ENCODE results near the gene SUMO2. TPM values are rescaled to one million over a fixed set of nuclear protein-coding genes. Genes with fewer than 3 reads are reported as not detected.
A peak's percentile ranks its signal among the peaks of the same experiment; 100 is the strongest.
"Not testable (repeated sequence)": the region's sequence is repeated elsewhere in the genome, so short reads cannot be mapped to it uniquely, and the experiment has no call there.

The SUMO2 gene
- polyA plus RNA-seq, 3 donors: 609 to 769 (median 709) TPM

DNA sequence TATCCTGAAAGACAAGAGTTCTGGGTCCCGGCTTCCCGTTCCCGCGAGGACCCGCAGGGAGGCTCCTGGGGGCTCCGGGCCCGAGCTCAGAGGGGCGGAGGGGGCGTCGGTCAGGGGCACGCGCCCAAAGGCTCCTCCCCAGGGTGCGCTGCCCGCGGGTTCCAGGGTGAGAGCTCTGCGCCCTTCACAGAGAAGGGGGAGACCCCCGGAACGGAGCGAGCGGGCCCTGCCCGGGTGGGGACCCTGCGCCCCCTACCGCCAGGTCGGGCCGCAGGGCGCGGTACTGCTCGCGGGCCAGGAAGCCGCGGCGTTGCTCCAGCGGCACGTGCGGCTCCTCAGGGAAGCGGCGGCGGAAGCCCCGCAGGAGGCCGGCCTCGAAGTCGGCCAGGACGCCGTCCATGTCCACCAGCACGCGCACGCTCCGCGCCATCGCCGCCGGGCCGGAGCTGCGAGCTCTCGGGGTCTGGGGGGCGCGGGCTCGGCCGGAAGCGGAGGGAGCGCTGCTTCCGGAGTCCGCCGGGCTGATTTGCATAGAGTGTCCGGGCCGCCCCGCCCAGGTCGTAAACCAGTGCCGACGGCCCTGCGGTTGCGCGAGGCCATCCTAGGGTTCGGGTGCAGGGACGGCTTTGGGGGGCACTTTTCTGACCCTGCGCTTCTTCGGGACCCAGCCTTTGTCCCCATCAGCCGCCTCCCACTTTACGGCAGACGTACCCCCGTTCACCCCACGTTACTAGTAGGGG is 51.3 kb downstream of the SUMO2 start, which contains the start of gene NT5C:
Gene NT5C, minus strand, starts transcription at position 465 of the 740 bp plus-strand sequence. Its CDS starts 35 bp downstream, at position 430.
- DNase-seq (ENCODE audit: extremely low read depth in 1 of 11, low read depth in 9 of 11, low spot score in 4 of 11): peak in 8 of 11 donors; percentile 67 to 87 (median 84)

DNA sequence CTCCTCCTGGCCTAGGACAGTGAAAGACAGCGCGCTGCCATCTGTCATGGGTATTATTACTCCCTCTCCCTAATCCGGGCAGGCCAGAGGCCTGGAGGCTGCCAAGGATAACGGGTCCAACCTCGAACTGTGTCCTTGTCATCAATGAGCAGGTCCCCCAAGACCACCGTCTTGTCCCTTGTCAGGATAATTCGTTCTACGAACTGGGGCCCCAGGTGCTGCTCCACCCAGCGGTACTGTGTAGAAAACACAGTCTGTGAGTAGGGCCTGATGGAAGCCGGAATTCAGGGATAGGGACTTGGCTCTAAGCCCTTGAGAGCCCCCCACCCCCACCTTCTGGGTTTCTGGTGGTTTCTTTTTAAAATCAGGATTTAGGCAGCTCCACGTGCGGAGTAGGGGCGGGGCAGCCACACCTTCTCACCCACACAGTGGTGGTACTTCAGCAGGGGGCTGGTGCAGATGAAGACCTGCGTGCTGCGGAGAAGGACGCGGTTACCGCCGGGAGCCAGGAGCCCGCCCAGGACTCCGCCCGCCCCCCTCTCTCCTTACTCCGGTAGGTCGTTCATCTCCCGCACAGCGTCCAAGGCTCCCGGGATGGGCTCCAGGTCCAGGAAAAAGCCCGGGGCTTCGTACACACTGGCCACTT is 52.0 kb downstream of the SUMO2 start:
- DNase-seq (ENCODE audit: extremely low read depth in 1 of 11, low read depth in 9 of 11, low spot score in 4 of 11): peak in 2 of 11 donors; percentile 58 to 68

DNA sequence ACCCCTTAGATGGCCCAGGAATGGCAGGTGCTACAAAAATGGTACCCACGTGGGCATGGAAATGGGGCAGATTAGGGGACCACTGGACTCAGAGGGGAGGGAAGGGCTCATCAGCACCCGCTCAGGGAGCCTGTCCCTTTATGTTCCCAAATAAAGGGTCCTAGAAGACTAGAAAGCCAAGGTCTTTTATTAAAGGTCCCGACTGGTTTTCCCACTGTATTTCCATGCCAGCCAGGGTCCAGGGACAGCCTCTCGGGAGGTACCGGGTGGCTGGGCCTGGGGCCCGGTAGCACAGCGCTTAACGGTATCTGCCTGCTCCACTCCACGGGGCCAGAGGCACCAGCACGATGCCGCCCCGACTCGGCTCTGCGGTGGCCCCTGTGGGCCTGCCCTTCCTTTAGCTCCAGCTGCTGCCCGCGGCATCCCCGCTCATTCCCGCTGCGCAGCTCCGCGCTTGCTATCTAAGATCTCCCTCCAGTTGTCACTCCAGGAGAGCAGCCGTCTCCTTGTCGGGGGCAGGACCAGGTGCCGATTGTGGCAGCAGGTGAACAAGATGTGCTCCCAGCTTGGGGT is 52.6 kb downstream of the SUMO2 start:
- DNase-seq (ENCODE audit: extremely low read depth in 1 of 11, low read depth in 9 of 11, low spot score in 4 of 11): no peak

DNA sequence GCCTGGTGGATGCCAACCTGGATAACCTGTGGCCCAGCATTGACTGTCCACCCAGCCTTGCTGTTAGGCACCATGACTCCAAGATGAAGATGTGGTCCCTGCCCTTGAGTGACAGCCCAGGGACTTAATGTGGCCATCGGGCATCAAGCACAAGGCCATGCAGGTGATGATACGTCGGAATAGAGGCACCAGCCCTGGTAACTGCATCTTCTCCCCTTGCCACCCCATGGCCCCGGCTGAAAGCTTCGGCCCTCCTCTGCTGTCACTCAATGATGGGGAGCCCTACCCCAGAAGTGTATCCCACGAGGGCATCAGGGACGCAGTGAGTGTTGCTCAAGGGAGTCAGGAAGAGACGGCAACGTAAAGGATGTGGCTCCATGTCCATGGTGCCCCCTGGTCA is 53.2 kb downstream of the SUMO2 start:
- DNase-seq (ENCODE audit: extremely low read depth in 1 of 11, low read depth in 9 of 11, low spot score in 4 of 11): no peak

DNA sequence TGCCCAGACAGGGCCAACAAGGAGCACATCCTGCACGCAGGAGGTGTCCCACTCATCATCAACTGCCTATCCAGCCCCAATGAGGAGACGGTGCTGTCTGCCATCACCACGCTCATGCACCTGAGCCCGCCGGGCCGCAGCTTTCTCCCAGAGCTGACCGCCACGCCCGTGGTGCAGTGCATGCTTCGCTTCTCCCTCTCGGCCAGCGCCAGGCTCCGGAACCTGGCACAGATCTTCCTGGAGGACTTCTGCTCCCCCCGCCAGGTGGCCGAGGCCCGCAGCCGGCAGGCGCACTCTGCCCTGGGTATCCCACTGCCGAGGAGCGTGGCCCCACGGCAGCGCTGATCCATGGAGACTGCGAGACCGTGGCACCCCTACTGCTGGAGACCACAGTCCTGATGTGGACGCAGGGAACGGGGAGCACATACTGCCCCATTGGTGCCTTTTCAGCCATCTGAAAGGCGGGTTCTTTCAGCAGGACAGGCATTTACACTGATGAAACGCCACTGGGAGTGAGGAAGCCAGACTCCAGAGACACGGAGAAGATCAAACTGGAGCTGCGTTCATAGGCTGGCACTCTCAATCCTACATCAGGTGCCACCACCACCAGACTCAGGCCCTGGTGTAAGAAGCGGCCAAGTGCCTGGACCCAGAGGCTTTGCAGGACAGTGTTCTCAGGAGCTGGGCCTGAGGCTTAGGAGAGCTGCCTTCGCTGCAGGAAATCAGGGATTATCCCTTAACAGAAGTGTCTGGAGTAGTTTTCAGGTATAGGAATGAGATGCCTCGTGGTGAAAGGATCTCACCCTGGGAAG is 53.9 kb downstream of the SUMO2 start:
- DNase-seq (ENCODE audit: extremely low read depth in 1 of 11, low read depth in 9 of 11, low spot score in 4 of 11): no peak

DNA sequence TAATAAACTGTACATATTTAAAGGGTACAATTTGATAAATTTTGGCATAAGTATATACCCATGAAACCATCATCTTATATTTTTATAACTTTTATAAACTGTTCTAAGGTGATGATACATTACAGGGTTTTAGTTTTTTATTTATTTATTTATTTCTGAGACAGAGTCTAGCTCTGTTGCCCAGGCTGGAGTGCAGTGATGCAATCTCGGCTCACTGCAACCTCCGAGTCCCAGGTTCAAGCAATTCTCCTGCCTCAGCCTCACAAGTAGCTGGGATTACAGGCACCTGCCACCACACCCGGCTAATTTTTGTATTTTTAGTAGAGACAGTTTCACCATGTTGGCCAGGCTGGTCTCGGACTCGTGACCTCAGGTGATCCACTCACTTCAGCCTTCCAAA is 54.8 kb downstream of the SUMO2 start:
- not testable (repeated sequence) for DNase-seq (ENCODE audit: extremely low read depth in 1 of 11, low read depth in 9 of 11, low spot score in 4 of 11)

DNA sequence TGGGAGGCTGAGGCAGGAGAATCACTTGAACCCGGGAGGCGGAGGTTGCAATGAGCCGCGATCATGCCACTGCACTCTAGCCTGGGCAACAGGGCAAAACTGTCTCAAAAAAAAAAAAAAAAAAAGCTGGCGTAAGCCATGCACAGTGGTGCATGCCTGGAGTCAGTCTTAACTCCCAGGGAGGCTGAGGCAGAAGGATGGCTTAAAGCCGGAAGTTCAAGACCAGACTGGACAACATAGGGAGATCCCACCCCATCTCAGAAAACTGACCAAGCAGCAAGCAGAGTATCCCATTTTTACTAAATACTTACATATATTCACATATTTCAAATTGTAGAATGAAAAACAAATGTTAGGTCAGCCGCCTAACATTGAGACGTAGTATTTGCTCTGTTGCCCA is 55.8 kb downstream of the SUMO2 start:
- no peak for DNase-seq (ENCODE audit: extremely low read depth in 1 of 11, low read depth in 9 of 11, low spot score in 4 of 11)

DNA sequence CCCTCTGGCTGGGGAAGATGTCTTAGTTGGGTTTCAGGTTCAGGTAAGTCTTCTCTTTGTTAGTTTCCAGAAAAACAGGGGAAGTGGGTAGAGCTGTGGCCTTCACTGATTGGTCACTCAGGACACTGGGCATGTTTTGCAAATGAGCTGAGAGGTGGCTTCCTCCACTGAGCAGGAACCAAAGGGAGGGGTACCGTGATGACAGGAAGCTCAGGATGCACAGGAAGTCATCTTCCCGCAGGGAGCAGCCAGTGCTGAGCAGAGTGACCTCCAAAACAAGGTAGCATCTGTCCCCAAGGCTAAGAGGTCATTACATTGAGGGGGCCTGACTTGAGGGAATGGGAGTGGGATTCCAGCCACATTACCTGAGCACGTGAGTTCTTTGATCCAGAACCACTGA is 56.8 kb downstream of the SUMO2 start:
- no peak for DNase-seq (ENCODE audit: extremely low read depth in 1 of 11, low read depth in 9 of 11, low spot score in 4 of 11)

DNA sequence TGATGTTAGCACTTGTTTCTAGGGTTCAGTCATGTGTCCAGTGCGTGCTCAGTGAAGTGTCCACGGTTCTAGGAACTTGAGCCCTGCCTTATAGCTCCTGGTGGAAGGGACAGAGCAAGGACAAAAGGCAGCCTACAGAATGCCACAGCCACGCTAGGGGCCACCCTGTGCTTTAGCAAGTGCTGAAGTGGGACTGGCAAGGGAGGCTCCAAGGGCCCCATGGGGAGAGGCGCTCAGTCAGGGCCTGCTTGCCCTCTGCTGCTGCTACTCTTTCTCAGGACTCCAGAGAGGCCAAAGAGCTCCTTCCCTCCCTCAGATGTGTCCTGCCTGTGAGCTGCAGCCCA is 58.0 kb downstream of the SUMO2 start:
- DNase-seq (ENCODE audit: extremely low read depth in 1 of 11, low read depth in 9 of 11, low spot score in 4 of 11): no peak

DNA sequence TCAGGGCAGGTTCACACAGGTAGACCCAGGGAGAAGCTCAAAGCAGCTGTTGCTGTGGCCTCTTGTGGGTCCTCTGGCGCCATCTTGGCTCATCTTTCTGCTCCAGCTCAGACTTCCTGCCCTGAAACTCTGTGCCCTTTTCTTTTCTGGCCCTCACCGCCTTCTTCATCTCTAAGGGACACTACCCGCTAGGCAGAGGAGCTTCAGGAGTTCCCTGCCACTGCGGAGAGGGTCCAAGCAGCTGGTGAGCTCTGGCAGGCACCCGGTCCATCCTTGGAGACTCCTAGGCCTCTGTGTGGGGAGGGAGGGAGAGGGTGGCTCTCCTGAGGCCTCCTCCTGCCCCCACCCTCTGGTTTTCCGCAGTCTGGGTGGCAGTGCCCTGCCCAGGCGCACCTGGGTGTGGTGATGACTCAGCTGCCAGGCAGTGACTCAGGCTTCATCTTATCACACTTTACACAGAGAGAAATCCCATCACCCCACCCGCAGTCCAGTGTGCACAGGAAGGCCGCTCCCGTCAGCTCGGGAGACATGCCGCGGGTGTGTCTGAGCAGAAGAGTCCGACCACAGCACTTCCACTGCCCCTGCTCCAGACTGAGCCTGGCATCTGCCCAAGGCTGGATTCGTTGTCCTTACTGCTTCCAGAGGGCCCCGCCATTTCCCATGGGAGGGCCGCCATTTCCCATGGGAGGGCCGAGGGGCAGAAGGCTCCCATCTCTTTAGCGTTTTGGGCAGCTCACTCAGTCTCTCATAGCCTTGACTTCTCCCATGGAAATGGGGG is 58.5 kb downstream of the SUMO2 start:
- no peak for DNase-seq (ENCODE audit: extremely low read depth in 1 of 11, low read depth in 9 of 11, low spot score in 4 of 11)

DNA sequence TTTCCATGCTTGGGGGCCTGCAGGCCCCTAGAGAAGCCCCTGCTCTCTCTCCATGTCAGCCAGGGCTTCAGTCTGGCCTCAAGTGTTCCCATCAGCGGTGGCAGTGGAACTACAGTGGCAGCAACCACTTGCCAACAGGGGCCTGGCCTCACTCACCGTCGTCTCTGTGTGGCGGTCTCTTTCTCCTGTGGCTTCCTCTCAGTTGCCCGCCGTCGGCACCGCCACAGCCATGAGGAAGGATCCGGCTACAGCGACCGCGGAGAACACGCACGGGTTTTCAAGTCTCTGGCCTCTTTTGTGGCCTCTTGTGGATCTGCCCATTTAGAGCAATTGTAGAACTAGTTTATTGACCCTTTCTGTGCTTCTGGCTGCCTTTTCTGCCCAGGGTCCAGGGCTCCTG is 64.5 kb downstream of the SUMO2 start:
- DNase-seq (ENCODE audit: extremely low read depth in 1 of 11, low read depth in 9 of 11, low spot score in 4 of 11): no peak

DNA sequence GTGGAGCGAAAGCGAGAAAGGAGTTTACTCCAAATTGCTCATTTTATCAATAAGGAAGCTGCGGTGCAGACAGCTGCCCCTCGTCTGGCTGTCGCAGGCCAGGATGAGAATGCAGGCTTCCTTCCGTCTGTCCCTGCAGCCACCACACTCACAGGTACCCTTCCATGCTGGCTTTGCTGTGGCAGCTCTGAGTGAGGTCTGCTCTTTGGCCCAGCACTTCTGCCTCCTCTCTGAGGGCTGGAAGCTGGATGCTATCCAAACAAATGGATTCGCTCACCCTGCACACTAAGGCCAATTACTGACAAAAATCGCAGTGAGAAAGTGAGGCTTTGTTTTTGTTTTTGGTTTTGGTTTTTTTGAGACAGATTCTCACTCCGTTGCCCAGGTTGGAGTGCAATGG is 66.0 kb downstream of the SUMO2 start:
- DNase-seq (ENCODE audit: extremely low read depth in 1 of 11, low read depth in 9 of 11, low spot score in 4 of 11): no peak

Other genes with a start within 250 kb of the SUMO2 start
- not detected for gene OTOP3, start 247.1 kb downstream of the SUMO2 start, polyA plus RNA-seq (ENCODE audit: insufficient read length in 3 of 3)
- 10 to 100 TPM in 2 of 3 donors, 1 to 10 TPM in 1; 9.2 to 16.8 (median 13.8) TPM for gene HID1, start 210.2 kb downstream of the SUMO2 start, polyA plus RNA-seq (ENCODE audit: insufficient read length in 3 of 3)
- gene CDR2L, start 195.3 kb downstream of the SUMO2 start, polyA plus RNA-seq (ENCODE audit: insufficient read length in 3 of 3): 10 to 100 TPM in 1 of 3 donors, 1 to 10 TPM in 2; 8.0 to 11.4 (median 8.8) TPM
- 10 to 100 TPM; 26.1 to 28.4 (median 27.0) TPM for gene MRPL58, start 170.3 kb downstream of the SUMO2 start, polyA plus RNA-seq (ENCODE audit: insufficient read length in 3 of 3)
- gene ATP5PD, start 136.0 kb downstream of the SUMO2 start, polyA plus RNA-seq (ENCODE audit: insufficient read length in 3 of 3): 100 to 1,000 TPM; 297 to 353 (median 303) TPM
- gene KCTD2, start 135.7 kb downstream of the SUMO2 start, polyA plus RNA-seq (ENCODE audit: insufficient read length in 3 of 3): 10 to 100 TPM; 28.8 to 32.0 (median 30.2) TPM
- gene SLC16A5, start 95.0 kb downstream of the SUMO2 start, polyA plus RNA-seq (ENCODE audit: insufficient read length in 3 of 3): 10 to 100 TPM; 22.0 to 38.4 (median 26.1) TPM
- gene ARMC7, start 73.0 kb downstream of the SUMO2 start, polyA plus RNA-seq (ENCODE audit: insufficient read length in 3 of 3): 10 to 100 TPM; 15.2 to 17.7 (median 15.8) TPM
- 10 to 100 TPM; 46.9 to 70.1 (median 61.7) TPM for gene NT5C, start 51.2 kb downstream of the SUMO2 start, polyA plus RNA-seq (ENCODE audit: insufficient read length in 3 of 3)
- 100 to 1,000 TPM in 2 of 3 donors, 10 to 100 TPM in 1; 98.8 to 104 (median 104) TPM for gene JPT1, start 28.4 kb downstream of the SUMO2 start, polyA plus RNA-seq (ENCODE audit: insufficient read length in 3 of 3)
- 10 to 100 TPM; 69.4 to 74.8 (median 70.6) TPM for gene NUP85, start 22.7 kb upstream of the SUMO2 start, polyA plus RNA-seq (ENCODE audit: insufficient read length in 3 of 3)
- gene GGA3, start 78.6 kb upstream of the SUMO2 start, polyA plus RNA-seq (ENCODE audit: insufficient read length in 3 of 3): 10 to 100 TPM; 44.3 to 46.9 (median 44.3) TPM
- gene MRPS7, start 78.9 kb upstream of the SUMO2 start, polyA plus RNA-seq (ENCODE audit: insufficient read length in 3 of 3): 10 to 100 TPM; 66.3 to 77.0 (median 72.5) TPM
- gene MIF4GD, start 88.3 kb upstream of the SUMO2 start, polyA plus RNA-seq (ENCODE audit: insufficient read length in 3 of 3): 10 to 100 TPM; 18.5 to 22.3 (median 20.4) TPM
- 1 to 10 TPM; 7.1 to 8.7 (median 8.7) TPM for gene SLC25A19, start 106.5 kb upstream of the SUMO2 start, polyA plus RNA-seq (ENCODE audit: insufficient read length in 3 of 3)
- gene GRB2, start 222.7 kb upstream of the SUMO2 start, polyA plus RNA-seq (ENCODE audit: insufficient read length in 3 of 3): 100 to 1,000 TPM in 2 of 3 donors, 10 to 100 TPM in 1; 94.8 to 103 (median 102) TPM

Data from renal cortex interstitium (tissue), 11 donors.